ENCODE measurements around the gene PTPRO. TPM values are rescaled to one million over a fixed set of nuclear protein-coding genes. Genes with fewer than 3 reads are reported as not detected.

The PTPRO gene
- total and polyA plus RNA-seq, 4 donors: 0.31 to 3.3 (median 1.1) TPM

DNA sequence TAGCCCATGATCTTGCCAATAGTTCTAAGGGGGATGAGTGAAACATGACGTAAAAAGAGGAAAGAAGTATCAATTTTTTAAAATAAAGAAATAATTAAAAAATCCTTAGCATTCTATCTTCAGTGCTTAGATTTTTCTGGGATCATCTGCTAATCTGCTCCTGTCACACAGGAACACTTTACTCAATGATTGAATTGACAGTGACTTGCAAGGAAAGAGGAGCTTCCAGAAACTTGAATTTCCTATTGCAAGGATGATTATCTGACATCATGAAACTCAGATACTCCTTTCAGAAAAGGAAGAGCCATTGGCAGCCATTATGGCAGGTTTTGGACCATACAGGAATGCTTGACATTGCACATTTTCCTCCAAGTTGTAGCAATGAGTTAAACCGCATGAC, 41.4 kb upstream of the PTPRO start (continued):
- TF ChIP-seq, protein P1, sequence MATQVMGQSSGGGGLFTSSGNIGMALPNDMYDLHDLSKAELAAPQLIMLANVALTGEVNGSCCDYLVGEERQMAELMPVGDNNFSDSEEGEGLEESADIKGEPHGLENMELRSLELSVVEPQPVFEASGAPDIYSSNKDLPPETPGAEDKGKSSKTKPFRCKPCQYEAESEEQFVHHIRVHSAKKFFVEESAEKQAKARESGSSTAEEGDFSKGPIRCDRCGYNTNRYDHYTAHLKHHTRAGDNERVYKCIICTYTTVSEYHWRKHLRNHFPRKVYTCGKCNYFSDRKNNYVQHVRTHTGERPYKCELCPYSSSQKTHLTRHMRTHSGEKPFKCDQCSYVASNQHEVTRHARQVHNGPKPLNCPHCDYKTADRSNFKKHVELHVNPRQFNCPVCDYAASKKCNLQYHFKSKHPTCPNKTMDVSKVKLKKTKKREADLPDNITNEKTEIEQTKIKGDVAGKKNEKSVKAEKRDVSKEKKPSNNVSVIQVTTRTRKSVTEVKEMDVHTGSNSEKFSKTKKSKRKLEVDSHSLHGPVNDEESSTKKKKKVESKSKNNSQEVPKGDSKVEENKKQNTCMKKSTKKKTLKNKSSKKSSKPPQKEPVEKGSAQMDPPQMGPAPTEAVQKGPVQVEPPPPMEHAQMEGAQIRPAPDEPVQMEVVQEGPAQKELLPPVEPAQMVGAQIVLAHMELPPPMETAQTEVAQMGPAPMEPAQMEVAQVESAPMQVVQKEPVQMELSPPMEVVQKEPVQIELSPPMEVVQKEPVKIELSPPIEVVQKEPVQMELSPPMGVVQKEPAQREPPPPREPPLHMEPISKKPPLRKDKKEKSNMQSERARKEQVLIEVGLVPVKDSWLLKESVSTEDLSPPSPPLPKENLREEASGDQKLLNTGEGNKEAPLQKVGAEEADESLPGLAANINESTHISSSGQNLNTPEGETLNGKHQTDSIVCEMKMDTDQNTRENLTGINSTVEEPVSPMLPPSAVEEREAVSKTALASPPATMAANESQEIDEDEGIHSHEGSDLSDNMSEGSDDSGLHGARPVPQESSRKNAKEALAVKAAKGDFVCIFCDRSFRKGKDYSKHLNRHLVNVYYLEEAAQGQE (IDR thresholded peaks at IDR 0.05): no peak

- H3K4me3 ChIP-seq (ENCODE audit: low read depth in 1 of 3, low read length in 3 of 3): no peak overlapping the region
- 53% methylated on average over 1 of the region's 1 CpG for WGBS
- H3K27me3 ChIP-seq (ENCODE audit: control insufficient read depth in 4 of 4, insufficient read depth in 4 of 4, low read length in 3 of 4): peaks cover 0 to 2% (median under 1%) of the 10 kb centered on the region in 4 donors
- H3K27ac ChIP-seq (ENCODE audit: low read depth in 1 of 2, low read length in 2 of 2): no peak overlapping the region
- H3K9me3 ChIP-seq (ENCODE audit: control insufficient read depth in 4 of 4, low read length in 3 of 4): no peaks in the 10 kb centered on the region
- H3K9ac ChIP-seq (ENCODE audit: low read depth in 1 of 2, low read length in 2 of 2): no peak overlapping the region
- DNase-seq (ENCODE audit: low spot score): no peak
- TF ChIP-seq RXRA (IDR thresholded peaks at IDR 0.05) (no peak), RAD21 (IDR thresholded peaks at IDR 0.05) (no peak), YY1 (IDR thresholded peaks at IDR 0.05) (no peak), NR2F2 (IDR thresholded peaks at IDR 0.05) (no peak), HNF4A (conservative IDR thresholded peaks at IDR 0.05) (no peak), GABPA (IDR thresholded peaks at IDR 0.05 in 1 of 2, conservative IDR thresholded peaks at IDR 0.05 in 1 of 2) (no peak), FOXA1 (IDR thresholded peaks at IDR 0.05) (no peak), SP1 (IDR thresholded peaks at IDR 0.05) (no peak), ZBTB33 (IDR thresholded peaks at IDR 0.05) (no peak), FOXA2 (IDR thresholded peaks at IDR 0.05) (no peak), JUND (IDR thresholded peaks at IDR 0.05) (no peak), TAF1 (conservative IDR thresholded peaks at IDR 0.05) (no peak), HNF4G (IDR thresholded peaks at IDR 0.05) (no peak), EGR1 (IDR thresholded peaks at IDR 0.05; ENCODE audit: low read depth in 2 of 2) (no peak)
- TF ChIP-seq, protein P1 (IDR thresholded peaks at IDR 0.05): no peak
- TF ChIP-seq, protein P2, sequence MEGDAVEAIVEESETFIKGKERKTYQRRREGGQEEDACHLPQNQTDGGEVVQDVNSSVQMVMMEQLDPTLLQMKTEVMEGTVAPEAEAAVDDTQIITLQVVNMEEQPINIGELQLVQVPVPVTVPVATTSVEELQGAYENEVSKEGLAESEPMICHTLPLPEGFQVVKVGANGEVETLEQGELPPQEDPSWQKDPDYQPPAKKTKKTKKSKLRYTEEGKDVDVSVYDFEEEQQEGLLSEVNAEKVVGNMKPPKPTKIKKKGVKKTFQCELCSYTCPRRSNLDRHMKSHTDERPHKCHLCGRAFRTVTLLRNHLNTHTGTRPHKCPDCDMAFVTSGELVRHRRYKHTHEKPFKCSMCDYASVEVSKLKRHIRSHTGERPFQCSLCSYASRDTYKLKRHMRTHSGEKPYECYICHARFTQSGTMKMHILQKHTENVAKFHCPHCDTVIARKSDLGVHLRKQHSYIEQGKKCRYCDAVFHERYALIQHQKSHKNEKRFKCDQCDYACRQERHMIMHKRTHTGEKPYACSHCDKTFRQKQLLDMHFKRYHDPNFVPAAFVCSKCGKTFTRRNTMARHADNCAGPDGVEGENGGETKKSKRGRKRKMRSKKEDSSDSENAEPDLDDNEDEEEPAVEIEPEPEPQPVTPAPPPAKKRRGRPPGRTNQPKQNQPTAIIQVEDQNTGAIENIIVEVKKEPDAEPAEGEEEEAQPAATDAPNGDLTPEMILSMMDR (IDR thresholded peaks at IDR 0.05; ENCODE audit: low read depth, low read length, missing input control): no peak
- TF ChIP-seq, protein P3, sequence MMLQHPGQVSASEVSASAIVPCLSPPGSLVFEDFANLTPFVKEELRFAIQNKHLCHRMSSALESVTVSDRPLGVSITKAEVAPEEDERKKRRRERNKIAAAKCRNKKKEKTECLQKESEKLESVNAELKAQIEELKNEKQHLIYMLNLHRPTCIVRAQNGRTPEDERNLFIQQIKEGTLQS (IDR thresholded peaks at IDR 0.05): no peak
- TF ChIP-seq, protein P4, sequence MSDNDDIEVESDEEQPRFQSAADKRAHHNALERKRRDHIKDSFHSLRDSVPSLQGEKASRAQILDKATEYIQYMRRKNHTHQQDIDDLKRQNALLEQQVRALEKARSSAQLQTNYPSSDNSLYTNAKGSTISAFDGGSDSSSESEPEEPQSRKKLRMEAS (IDR thresholded peaks at IDR 0.05): no peak
- no peaks in the 10 kb centered on the region for H3K36me3 ChIP-seq (ENCODE audit: control insufficient read depth in 4 of 4, insufficient read depth in 3 of 4, low read depth in 1 of 4, low read length in 3 of 4)
- no peaks in the 10 kb centered on the region for H3K4me1 ChIP-seq (ENCODE audit: control insufficient read depth in 4 of 4, insufficient read depth in 4 of 4, low read length in 3 of 4)
Observed at GRCh38 chr12:15289192-15289591, 33.1 kb upstream of the PTPRO start.

Measured in liver (tissue), 9 donors.